ENCODE data around the gene LAYN.

LAYN gene

DNA sequence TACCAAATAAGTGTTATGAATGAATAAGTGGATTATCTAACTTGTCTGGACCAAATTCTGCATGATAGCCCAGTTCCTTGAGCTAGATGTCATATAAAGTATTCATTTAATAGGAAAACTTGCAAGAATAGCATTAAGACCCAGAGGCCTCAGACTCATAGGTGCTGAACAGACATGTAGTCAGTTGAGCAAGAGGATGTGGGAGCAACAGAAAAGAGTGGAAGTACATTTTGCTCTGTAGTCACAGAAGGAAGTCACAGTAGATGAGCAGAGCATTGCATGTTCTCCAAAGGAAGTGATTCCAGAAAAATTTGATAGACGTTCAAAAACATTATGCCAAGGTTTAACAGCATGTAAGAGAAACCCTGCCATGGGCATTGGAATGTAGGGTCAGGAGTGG lies 16.5 kb upstream of the LAYN start:
- Mint-ChIP-seq H3K9me3 (no peaks in the 10 kb centered on the region), H3K4me3 (no peak overlapping the region), H3K27me3 (no peaks in the 10 kb centered on the region), H3K27ac (no peak overlapping the region), H3K4me1 (peaks cover 72% of the 10 kb centered on the region)
- DNase-seq: no peak
- no peak for ATAC-seq

DNA sequence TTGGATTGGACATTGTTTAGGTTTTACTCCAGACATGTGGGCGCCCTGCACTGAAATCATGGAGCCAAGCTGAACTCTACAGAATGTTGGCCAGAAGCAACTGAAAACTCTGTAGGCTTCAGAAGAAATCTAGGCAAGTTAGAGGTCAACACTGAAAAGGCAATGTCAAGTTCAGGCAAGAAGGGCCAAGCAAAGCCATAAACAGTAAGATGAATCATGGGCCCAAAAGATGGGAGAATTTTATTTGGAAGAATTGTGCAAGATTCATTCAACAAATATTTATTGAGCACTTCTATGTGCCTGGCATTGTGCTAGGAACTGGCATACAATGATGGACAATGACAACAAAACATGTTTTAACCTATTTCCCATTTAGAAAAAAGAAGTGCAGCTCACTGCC lies 15.1 kb upstream of the LAYN start:
- Mint-ChIP-seq H3K9me3 (no peaks in the 10 kb centered on the region), H3K4me1 (peaks cover 72% of the 10 kb centered on the region), H3K27me3 (no peaks in the 10 kb centered on the region), H3K4me3 (peak overlapping the region; percentile 36 to 44), H3K27ac (peak overlapping the region in 1 of 2 donors; percentile 78)
- ATAC-seq (no peak), DNase-seq (no peak)

DNA sequence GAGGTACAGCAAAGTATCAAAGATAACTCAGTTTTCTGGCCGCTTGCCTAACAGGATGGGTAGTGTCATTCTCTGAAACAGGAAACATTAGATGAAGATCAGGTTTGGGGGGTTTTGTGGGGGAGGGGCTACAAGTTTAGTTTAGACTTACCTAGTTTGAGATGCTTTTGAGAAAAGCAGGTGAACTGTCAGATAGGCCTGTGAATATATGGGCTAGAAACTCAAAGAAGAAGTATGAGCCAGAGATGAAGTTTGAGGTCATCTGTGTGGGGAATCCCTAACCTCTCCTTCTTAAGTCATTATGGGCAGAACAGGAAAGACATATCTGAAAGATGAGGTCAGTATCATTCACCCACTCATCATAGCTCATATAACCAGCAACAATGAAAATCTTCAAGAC lies 14.0 kb upstream of the LAYN start:
- H3K27me3 Mint-ChIP-seq: no peaks in the 10 kb centered on the region
- peak overlapping the region; percentile 36 to 44 for H3K4me3 Mint-ChIP-seq
- no peaks in the 10 kb centered on the region for H3K9me3 Mint-ChIP-seq
- peaks cover 70% of the 10 kb centered on the region for H3K4me1 Mint-ChIP-seq
- ATAC-seq (peak; percentile 92), DNase-seq (peak; percentile 46 to 67)
- peak overlapping the region in 1 of 2 donors; percentile 78 for H3K27ac Mint-ChIP-seq

DNA sequence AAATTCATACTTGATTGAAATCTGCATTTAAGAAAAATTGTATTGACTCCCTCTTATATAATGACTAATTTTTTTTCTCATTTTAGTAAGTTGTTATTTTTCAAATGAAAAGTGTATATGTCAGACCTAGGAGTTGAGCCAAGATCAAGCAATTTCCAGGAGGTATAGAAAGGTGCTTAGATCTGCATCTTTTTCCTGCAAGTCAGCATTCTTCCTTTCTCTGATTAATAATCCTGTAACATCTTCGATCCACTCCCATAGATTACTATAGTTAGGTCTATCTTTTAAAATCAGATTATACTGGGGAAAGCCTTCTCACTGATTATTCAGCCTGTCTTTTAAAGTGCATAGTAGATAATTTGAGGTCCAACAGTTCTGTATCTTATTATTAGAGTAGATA lies 13.2 kb upstream of the LAYN start:
- no peak for ATAC-seq
- DNase-seq: no peak
- H3K4me1 Mint-ChIP-seq: peaks cover 76% of the 10 kb centered on the region
- H3K9me3 Mint-ChIP-seq: no peaks in the 10 kb centered on the region
- no peak overlapping the region for H3K4me3 Mint-ChIP-seq
- no peaks in the 10 kb centered on the region for H3K27me3 Mint-ChIP-seq
- H3K27ac Mint-ChIP-seq: no peak overlapping the region

DNA sequence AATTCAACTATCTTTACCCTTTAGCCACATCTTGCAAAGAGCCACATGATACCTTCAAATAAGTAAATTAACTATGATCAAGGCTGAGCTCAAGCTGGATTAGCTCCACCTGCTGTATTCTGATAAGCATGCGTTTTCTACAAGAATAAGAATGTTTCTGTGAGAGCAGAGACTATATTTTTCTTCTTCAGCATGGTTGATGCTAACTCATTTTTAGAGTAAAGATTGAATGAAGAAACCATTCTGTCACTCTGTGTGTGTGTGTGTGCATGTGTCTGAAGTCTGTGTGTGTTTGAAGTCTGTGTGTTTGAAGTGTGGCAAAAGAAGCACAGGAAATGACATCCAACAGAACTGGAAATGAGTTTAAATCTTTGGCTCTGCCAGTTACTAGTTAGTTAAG lies 12.0 kb upstream of the LAYN start:
- Mint-ChIP-seq H3K4me1 (peaks cover 78% of the 10 kb centered on the region), H3K9me3 (no peaks in the 10 kb centered on the region), H3K27me3 (no peaks in the 10 kb centered on the region), H3K4me3 (peak overlapping the region; percentile 26 to 54), H3K27ac (peak overlapping the region; percentile 93 to 95)
- DNase-seq: peak; percentile 28 to 33
- peak; percentile 32 for ATAC-seq

DNA sequence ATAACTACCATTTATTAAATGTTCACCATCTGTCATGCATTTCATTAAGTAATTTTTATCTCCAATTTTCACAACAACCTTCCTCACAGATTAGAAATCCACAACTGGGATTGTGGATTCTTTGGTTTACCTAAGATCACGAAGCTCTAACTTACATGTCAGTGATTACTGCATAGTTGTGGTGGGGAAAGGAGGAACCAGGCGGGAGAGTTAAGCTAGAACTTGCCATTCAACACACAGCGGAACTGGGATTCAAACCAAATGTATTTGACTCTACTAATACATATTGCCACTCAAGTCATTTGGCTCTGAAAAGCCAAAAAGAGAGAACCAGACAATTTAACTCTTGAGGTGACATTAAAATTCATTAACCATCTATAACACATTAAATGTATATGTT lies 10.4 kb upstream of the LAYN start:
- H3K27me3 Mint-ChIP-seq: no peaks in the 10 kb centered on the region
- no peak for ATAC-seq
- H3K4me1 Mint-ChIP-seq: peaks cover 82% of the 10 kb centered on the region
- DNase-seq: no peak
- no peaks in the 10 kb centered on the region for H3K9me3 Mint-ChIP-seq
- H3K4me3 Mint-ChIP-seq: peak overlapping the region in 1 of 2 donors; percentile 3
- H3K27ac Mint-ChIP-seq: peak overlapping the region in 1 of 2 donors; percentile 37

DNA sequence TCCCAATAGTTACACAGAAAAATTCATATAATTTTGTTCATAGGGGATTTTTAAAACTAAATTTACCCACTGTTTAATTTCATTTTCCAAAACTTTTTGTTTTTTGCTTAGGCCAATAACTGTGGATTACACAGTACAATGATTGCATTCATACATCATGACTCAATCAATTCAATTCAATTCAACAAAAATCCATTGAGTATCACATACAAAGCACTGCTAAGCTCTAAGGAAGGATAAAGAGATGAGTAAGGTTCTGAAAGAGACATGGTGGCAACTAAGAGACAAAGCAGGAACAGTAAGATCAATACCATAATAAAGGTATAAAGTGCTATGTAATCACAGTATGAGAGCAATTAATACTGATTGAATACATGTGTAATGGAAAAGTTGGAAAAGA lies 9.4 kb upstream of the LAYN start:
- peaks cover 76% of the 10 kb centered on the region for H3K4me1 Mint-ChIP-seq
- H3K27ac Mint-ChIP-seq: no peak overlapping the region
- no peaks in the 10 kb centered on the region for H3K9me3 Mint-ChIP-seq
- no peaks in the 10 kb centered on the region for H3K27me3 Mint-ChIP-seq
- no peak for DNase-seq
- no peak for ATAC-seq
- peak overlapping the region; percentile 73 to 75 for H3K4me3 Mint-ChIP-seq

DNA sequence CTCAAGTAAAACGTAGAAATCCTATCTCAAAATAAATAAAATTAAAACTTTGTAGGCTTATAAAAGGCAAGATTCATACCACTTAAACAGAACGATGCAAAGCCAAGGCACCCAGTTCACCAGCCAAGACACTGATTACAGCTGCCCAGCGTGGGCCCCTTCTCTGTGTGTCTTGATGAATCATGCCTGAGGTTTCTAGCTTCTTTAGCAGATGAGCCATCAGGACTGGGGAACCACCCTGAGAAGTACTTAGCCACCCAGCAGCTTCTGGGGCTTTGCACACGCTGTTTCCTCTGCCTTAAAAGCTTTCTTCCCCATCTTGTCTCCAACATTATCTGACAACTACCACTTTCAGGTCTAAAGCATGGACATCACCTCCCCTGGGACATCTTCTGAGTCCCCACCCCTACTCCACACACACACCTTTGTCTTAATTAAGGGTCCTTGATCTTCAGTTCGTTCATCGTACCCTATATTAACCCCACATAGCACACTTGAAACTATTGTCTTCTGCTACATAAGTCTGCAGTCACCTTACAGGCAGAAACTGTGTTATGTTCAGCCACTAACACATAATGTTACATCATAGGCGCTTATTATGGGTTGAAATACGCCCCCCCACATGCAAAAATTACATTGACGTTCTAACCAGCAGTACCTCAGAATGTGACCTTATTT lies 8.7 kb upstream of the LAYN start:
- DNase-seq (peak; percentile 71 to 84), ATAC-seq (peak; percentile 97)
- peaks cover 76% of the 10 kb centered on the region for H3K4me1 Mint-ChIP-seq
- peak overlapping the region; percentile 96 for H3K27ac Mint-ChIP-seq
- H3K4me3 Mint-ChIP-seq: peak overlapping the region; percentile 73 to 75
- H3K27me3 Mint-ChIP-seq: no peaks in the 10 kb centered on the region
- no peaks in the 10 kb centered on the region for H3K9me3 Mint-ChIP-seq

DNA sequence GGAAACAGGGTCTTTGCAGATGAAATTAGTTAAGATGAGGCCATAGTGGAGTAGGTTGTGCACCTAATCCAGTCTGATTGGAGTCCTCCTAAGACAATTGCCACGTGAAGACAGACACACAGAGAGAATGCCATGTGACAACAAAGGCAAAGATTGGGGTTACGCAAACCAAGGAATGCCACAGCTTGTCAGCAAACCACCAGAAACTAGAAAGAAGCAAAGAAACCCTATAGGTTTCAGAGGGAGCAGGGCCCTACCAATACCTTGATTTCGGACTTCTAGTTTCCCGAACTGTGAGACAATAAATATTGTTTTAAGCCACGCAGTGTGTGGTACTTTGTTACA lies 8.2 kb upstream of the LAYN start:
- Mint-ChIP-seq H3K4me3 (peak overlapping the region; percentile 73 to 75), H3K27me3 (no peaks in the 10 kb centered on the region), H3K9me3 (no peaks in the 10 kb centered on the region), H3K27ac (peak overlapping the region; percentile 96), H3K4me1 (peaks cover 79% of the 10 kb centered on the region)
- ATAC-seq: peak; percentile 75
- DNase-seq: no peak

DNA sequence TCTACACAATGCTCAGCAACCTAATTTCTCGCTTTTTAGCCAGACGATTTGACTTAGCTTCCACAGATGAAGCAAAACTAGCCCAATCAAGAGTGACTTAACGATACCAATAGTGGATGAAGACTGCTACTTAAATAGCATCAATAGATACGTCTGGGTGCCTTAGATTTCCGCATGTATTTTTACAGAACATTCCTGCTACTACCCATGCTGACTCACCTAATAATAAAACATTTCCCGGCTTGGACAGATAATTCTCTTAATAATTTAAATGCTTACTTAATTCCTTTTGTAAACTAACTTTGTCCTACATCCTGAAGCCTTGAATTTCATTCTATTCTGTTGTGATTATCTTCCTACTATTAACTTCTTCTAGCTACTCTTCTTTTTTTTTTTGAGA lies 5.2 kb upstream of the LAYN start:
- Mint-ChIP-seq H3K27ac (no peak overlapping the region), H3K4me1 (peaks cover 76% of the 10 kb centered on the region), H3K9me3 (no peaks in the 10 kb centered on the region), H3K27me3 (no peaks in the 10 kb centered on the region), H3K4me3 (no peak overlapping the region)
- ATAC-seq (no peak), DNase-seq (no peak)

DNA sequence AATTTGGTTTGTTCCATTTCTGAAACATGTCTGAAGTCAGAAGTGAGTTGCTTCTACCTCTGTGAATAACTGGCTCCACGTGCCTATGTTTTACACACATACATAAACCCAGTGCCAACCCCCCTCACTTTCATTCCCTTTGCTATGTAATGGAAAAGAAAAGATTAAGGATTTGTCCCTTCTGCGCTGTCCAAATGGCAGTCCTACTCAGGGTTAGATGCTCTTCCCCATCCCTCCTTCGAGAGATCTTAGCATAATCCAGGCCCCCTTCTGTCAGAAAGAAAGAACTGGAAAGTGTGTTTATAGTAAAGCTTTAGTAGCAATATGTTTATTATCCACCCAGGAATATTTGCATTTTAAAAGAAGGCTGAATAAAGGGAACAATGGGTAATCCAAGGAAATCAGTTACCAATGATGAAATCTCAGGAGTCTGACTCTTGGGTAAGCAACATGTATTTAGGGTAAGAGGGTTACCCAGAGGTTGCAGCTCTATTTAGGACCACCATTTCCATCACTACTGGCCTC lies 3.1 kb upstream of the LAYN start:
- H3K27ac Mint-ChIP-seq: no peak overlapping the region
- DNase-seq (no peak), ATAC-seq (no peak)
- H3K27me3 Mint-ChIP-seq: no peaks in the 10 kb centered on the region
- H3K9me3 Mint-ChIP-seq: no peaks in the 10 kb centered on the region
- peaks cover 73% of the 10 kb centered on the region for H3K4me1 Mint-ChIP-seq
- no peak overlapping the region for H3K4me3 Mint-ChIP-seq

DNA sequence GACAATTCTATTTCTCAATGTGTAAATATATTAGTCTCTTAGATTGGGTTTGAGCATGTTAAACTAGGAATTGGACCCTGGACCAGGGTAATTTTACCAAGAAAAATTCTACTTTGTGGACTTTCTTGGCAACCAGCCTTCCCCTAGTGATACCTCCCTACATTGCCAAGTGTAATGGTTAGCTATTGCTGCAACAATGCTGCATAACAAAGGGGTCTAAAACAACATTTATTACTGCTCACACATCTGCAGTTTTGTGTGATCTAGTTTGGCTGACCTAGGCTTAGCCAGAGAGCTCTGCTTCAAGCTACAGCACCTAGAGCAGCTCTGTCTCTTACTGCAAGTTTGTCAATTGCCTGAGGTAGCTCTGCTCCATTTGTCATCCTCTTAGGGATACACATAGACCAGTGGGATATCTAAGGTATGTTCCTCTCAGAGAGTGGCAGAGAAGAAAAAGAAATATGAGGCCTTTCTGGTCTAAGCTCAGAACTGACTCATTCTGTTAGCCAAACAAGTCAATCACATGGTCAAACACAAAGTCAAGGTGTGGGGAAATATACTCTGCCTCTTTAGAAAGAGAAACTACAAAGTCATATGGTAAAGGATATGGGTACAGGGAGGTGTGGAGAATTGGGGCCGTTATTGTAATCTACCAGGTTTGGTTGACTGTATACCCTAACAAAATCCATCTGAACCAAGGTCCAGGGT lies 2.0 kb upstream of the LAYN start:
- Mint-ChIP-seq H3K27me3 (no peaks in the 10 kb centered on the region), H3K4me3 (peak overlapping the region; percentile 30 to 90), H3K9me3 (no peaks in the 10 kb centered on the region), H3K4me1 (peaks cover 79% of the 10 kb centered on the region), H3K27ac (peak overlapping the region; percentile 93 to 97)
- peak; percentile 27 to 33 for DNase-seq
- peak; percentile 77 for ATAC-seq

DNA sequence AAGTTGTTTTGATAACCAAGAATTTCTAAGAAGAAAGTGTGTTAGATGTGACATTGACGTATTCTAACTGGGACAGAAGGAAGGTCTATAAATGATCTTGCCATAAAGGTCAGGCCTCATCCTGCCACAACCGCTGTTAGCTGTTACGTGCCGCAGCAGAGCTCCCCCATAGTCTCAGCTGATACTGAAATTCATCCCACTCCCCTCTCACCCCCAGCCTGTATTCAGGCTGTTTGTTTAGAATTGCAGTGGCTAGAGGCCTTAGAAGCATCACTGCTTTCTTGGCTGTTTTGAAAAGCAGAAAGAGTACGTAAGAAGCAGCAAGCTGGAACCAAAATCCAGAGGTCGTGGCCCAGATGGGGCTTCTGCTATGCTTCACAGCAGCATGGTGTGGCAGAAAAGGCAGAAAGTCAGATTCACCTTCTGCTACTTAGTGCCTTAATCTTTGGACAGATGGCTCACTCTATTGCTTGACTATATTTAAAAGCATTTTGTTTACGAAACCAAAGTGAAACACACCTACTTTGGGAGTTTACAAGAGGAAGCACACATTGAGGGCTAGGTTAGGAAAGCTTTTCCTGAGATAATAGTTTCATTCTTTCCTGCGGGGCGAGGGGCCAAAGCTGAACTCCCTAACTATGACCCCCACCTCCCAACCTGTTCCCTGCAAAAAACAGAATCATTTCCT lies 950 bp upstream of the LAYN start:
- peak overlapping the region; percentile 93 to 97 for H3K27ac Mint-ChIP-seq
- no peaks in the 10 kb centered on the region for H3K27me3 Mint-ChIP-seq
- ATAC-seq: peak; percentile 82
- DNase-seq: peak; percentile 69 to 82
- peaks cover 79% of the 10 kb centered on the region for H3K4me1 Mint-ChIP-seq
- H3K4me3 Mint-ChIP-seq: peak overlapping the region; percentile 85 to 90
- H3K9me3 Mint-ChIP-seq: no peaks in the 10 kb centered on the region

DNA sequence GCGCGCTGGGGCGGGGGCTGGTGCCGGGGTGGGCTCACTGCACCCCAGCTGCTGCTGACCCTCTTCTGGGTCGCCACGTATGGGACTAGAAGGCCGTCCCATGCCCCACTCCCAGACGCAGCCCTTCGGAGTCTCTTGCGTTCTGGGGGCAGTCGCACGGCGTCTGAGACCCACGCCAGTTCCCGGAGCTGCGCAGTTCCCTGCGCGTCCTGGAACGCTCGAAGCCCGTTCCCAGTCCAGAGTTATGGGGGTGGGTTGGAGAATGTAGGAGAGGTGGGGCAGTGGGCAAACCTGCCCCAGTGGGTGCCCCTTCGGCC lies 375 bp downstream of the LAYN start:
- Mint-ChIP-seq H3K27ac (peak overlapping the region; percentile 89 to 95), H3K27me3 (no peaks in the 10 kb centered on the region), H3K4me1 (peaks cover 70% of the 10 kb centered on the region), H3K9me3 (no peaks in the 10 kb centered on the region), H3K4me3 (peak overlapping the region; percentile 85 to 90)
- ATAC-seq (no peak), DNase-seq (peak in 1 of 2 donors; percentile 23)

DNA sequence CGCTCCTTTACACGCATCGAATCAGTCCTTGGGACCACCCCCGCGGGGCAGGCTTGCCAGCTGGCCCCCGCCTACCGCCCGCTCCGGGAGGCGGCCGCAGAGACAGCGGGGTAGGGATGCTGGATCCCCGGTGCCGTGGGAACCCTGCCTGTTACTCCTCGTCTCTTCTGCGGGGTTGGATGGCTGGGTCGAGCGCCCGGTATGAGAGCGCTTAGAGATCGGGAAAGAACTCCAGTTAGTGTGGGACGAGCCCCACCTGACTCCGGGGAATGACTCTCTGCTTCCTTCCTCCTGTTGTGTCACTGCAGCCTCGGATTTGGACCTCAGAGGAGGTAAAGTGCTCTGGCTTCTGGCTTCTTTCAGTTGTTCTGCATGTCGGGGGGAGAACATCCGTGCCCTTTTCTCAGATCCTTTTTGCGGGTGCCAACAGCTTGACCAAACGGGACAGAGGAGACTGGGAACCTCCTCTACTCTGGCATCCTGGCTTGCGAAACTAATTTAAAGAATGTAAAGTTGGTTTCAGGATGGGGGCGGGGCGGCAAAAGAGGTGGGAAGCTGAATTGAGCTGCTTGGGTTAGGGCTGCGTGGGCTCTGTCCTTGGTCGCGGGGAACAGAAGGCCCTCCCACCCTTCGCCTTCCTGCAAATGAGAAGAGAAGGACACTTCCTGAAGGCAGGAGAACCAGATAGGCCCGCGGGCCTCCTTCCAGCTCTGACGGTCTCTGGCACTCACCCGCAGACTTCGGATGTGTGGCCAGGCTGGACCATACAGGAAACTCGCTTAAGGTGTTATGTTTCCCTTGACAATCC lies 938 bp downstream of the LAYN start:
- H3K4me3 Mint-ChIP-seq: peak overlapping the region; percentile 85 to 90
- H3K27me3 Mint-ChIP-seq: no peaks in the 10 kb centered on the region
- peaks cover 72% of the 10 kb centered on the region for H3K4me1 Mint-ChIP-seq
- H3K27ac Mint-ChIP-seq: peak overlapping the region; percentile 89 to 95
- DNase-seq (peak; percentile 23 to 32), ATAC-seq (no peak)
- no peaks in the 10 kb centered on the region for H3K9me3 Mint-ChIP-seq

Data from stimulated activated naive CD8-positive, alpha-beta T cell treated with anti-CD3 and anti-CD28 coated beads, Interleukin-15, amount 100 ng/mL, for 72 hours (primary cell).